GM10266 (cell line): ENCODE results near the gene NR3C1.

Source experiments
- DNase-seq: peaks from one replicate; pipeline ENCODE4 v3.0.0; 2012; ENCODE audit errors: extremely low spot score
- CTCF ChIP-seq: IDR thresholded peaks from 2 replicates; pipeline ENCODE4 v1.5.1; 2012; ENCODE audit warnings: mild to moderate bottlenecking, low read depth; ENCODE audit not compliant: control insufficient read depth, insufficient read depth; ENCODE audit errors: missing control alignments

NR3C1 gene

GRCh38 chr5:143425835-143426234, 22.3 kb upstream of the NR3C1 start:
- no peak for DNase-seq
- no peak for TF ChIP-seq CTCF

GRCh38 chr5:143418140-143418866, 14.8 kb upstream of the NR3C1 start:
- no peak for TF ChIP-seq CTCF
- no peak for DNase-seq

- no peak for DNase-seq
- TF ChIP-seq CTCF, result no peak
These were observed 14.1 kb upstream of the NR3C1 start for GRCh38 chr5:143417503-143418139.

- TF ChIP-seq CTCF, result no peak
- no peak for DNase-seq
These were observed 12.9 kb upstream of the NR3C1 start for GRCh38 chr5:143416411-143416810.

GRCh38 chr5:143413958-143414669, 10.6 kb upstream of the NR3C1 start:
- no peak for DNase-seq
- TF ChIP-seq CTCF, result no peak

- no peak for DNase-seq
- no peak for TF ChIP-seq CTCF
These were observed 9.3 kb upstream of the NR3C1 start for GRCh38 chr5:143412661-143413342.

GRCh38 chr5:143409926-143410325, 6.4 kb upstream of the NR3C1 start:
- no peak for TF ChIP-seq CTCF

More at GRCh38 chr5:143409926-143410325, 6.4 kb upstream of the NR3C1 start:
- DNase-seq, result no peak
